WERI-Rb-1 (cell line): ENCODE measurements around the gene CDK17.

Experiments used
- DNase-seq: peaks from one replicate; pipeline ENCODE4 v3.0.0-alpha.2; 2020
- H3K27ac ChIP-seq: fragments of 250-450 bp; sonication (Bioruptor Pico); 2 replicates; pipeline ENCODE4 v1.5.1; 2020; ENCODE audit warnings: mild to moderate bottlenecking, moderate library complexity
- H3K27me3 ChIP-seq: fragments of 250-450 bp; sonication (Bioruptor Pico); 2 replicates; pipeline ENCODE4 v1.5.1; 2021; ENCODE audit warnings: mild to moderate bottlenecking, low read depth, moderate library complexity; ENCODE audit not compliant: insufficient read depth, severe bottlenecking
- H3K36me3 ChIP-seq: fragments of 250-450 bp; sonication (Bioruptor Pico); 2 replicates; pipeline ENCODE4 v1.5.1; 2020; ENCODE audit warnings: mild to moderate bottlenecking, moderate library complexity
- H3K4me3 ChIP-seq: 2 replicates; pipeline ENCODE4 v1.5.1; 2011; ENCODE audit warnings: low read depth, mild to moderate bottlenecking, control low read depth, low read length
- H3K9me3 ChIP-seq: fragments of 250-450 bp; sonication (Bioruptor Pico); 2 replicates; pipeline ENCODE4 v1.5.1; 2021; ENCODE audit warnings: mild to moderate bottlenecking, moderate library complexity; ENCODE audit not compliant: severe bottlenecking
- TF ChIP-seq, protein P1 (sequence below): IDR thresholded peaks from 2 replicates; pipeline ENCODE4 v1.5.1; 2011; ENCODE audit warnings: low read depth, mild to moderate bottlenecking, control low read depth, inconsistent platforms, low read length

CDK17 gene

DNA sequence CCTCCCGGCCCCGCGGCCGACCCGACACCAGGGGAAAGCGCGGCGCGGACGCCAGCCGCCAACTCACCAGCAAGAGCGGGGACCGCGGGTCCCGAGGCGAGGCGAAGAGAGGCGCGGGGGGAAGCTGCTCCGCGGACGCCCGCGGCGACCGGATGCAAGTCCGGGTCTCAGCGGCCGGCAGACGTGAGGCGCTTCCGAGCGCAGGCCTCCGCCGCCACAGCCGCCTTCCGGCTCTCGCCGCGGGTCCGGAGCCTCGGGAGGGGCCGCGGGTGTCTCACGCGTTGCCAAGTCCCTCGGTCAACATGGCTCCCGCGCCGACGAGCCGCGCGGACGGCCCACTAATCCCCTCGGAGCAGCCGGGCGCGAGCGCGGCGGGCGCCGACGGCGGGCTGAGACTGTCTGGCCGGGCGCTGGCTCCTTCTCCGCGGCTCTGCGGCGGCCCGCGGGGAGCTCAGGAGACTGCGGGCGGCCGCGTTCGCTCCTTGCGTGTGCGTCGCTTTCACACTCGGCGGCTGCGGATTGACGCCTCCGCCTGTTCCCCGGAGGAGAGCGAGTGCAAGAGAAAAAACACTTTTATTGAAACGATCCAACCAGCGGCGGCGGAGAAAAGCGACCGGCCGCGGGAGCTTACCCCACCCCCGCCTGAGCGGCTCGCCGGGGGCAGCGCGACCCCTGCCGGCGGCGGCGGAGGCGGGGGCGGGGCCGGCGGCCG lies at the start of gene CDK17:
TSS of gene CDK17 (minus strand) at position 521 of the 712 bp plus-strand sequence. CDS start 65,603 bp downstream, outside the sequence.
- Histone ChIP-seq H3K36me3 (peaks cover 5% of the 10 kb centered on the region; the same call in 1 of the 2 replicates), H3K9me3 (no peaks in the 10 kb centered on the region), H3K4me3 (peak within 1 kb of the TSS; percentile 69), H3K27me3 (no peaks in the 10 kb centered on the region), H3K27ac (peak within 1 kb of the TSS; percentile 95)
- TF ChIP-seq, protein P1, sequence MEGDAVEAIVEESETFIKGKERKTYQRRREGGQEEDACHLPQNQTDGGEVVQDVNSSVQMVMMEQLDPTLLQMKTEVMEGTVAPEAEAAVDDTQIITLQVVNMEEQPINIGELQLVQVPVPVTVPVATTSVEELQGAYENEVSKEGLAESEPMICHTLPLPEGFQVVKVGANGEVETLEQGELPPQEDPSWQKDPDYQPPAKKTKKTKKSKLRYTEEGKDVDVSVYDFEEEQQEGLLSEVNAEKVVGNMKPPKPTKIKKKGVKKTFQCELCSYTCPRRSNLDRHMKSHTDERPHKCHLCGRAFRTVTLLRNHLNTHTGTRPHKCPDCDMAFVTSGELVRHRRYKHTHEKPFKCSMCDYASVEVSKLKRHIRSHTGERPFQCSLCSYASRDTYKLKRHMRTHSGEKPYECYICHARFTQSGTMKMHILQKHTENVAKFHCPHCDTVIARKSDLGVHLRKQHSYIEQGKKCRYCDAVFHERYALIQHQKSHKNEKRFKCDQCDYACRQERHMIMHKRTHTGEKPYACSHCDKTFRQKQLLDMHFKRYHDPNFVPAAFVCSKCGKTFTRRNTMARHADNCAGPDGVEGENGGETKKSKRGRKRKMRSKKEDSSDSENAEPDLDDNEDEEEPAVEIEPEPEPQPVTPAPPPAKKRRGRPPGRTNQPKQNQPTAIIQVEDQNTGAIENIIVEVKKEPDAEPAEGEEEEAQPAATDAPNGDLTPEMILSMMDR = peak; percentile 49
- DNase-seq = peak; percentile 77

DNA sequence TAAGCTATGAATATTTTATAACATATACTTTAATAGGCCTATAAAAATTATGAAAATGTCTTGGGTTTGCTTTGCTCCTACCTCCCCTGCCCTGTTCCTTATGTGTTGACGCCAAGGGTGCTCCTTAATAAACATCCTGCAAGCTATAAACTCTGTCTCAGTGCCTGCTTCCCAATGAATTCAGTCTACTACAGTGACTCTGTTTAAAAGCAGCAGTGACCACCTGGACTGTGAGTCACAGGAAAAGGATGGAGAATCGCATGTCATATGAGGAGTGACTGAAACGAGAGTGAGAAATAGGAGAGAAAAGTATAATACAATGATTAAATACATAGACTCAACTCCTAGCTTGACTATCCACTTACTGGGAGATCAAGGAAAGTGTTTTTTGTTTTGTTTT lies 48.1 kb upstream of the CDK17 start:
- Histone ChIP-seq H3K4me3 (no peak overlapping the region), H3K27me3 (no peaks in the 10 kb centered on the region), H3K9me3 (no peaks in the 10 kb centered on the region), H3K27ac (no peak overlapping the region), H3K36me3 (no peaks in the 10 kb centered on the region)
- TF ChIP-seq, protein P1 = no peak
- DNase-seq = no peak

DNA sequence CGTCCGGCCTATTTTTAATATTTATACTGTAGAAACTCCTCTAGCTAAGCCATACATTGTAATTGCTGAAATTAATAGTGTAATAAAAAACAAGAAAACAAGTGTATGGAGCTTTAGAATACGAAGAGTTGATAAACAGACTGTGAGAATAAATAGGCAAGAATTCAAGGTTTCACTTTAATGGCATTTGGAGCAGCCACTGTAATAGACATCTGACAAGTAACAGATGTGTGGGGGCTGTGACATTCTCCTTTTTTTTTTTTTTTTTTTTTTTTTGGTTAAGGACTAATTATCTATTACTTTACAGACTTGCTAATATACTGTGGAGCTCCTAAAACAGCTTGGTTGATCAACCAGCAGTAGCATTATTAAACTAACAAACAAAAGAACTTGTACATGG lies 47.0 kb upstream of the CDK17 start:
- DNase-seq = no peak
- Histone ChIP-seq H3K27ac (no peak overlapping the region), H3K4me3 (no peak overlapping the region)

DNA sequence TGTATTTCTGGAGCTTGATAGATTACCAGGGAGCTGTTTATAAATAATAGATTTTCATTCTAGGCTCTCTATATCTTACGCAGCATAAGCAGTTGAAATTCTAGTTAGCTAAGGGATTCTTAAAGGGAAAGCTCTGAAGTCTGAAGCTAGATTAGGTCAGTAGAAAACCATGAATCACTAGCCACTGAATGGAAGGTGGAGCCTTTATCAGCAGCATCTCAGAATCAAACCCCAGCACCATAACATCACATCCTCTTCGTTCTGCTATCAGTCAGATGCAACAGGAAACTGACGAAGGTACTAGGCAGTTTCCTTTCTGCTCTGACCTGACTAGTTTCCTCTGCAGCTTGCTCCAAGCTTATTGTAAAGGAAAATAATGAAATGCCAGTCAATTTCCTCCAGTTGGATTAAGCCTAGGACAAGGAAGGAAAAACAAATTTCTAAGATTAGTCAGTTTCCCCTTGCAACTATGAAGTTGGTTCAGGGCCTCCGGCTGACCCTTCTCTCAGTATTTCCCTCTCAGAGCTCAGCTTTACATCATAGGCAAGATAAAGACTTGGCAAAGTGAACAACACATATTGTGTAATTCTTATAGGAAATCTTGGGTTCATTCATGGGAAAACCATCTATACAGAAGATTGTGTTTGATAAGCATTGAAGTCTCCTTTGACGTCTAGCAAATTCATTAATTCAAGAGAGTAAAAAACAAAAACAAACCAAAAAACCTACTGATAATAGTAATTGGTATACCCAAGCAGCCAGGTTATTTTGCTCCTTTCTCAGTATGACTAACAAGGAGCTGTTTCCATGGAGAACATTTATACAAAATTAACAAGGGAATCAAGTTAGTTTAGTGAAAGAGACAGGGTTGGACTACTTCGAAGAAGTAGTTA lies 45.7 kb upstream of the CDK17 start:
- TF ChIP-seq, protein P1 = no peak
- no peaks in the 10 kb centered on the region for H3K9me3 ChIP-seq
- no peak for DNase-seq
- no peaks in the 10 kb centered on the region for H3K27me3 ChIP-seq
- H3K36me3 ChIP-seq = no peaks in the 10 kb centered on the region
- no peak overlapping the region for H3K27ac ChIP-seq
- H3K4me3 ChIP-seq = no peak overlapping the region

More for the DNA sequence above, 47.0 kb upstream of the CDK17 start:
- TF ChIP-seq, protein P1 = no peak
- Histone ChIP-seq H3K36me3 (no peaks in the 10 kb centered on the region), H3K27me3 (no peaks in the 10 kb centered on the region), H3K9me3 (no peaks in the 10 kb centered on the region)

DNA sequence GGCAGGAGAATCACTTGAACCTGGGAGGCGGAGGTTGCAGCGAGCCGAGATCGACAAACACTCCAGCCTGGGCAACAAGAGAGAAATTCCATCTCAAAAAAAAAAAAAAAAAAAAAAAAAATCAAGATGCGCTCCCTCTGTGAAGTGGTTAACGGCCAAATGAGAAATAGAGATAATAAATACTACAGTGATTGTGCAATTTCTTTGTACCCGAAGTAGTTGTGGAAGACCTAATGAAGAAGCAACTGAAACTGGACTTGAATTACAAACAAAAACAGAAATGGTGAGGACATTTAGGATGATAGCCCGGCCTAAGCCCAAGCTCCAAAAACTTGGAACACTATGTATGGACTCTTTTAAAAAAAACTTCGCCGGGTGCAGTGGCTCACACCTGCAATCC lies 44.2 kb upstream of the CDK17 start:
- no peak for DNase-seq
- Histone ChIP-seq H3K36me3 (no peaks in the 10 kb centered on the region), H3K27ac (no peak overlapping the region), H3K9me3 (no peaks in the 10 kb centered on the region), H3K4me3 (no peak overlapping the region), H3K27me3 (no peaks in the 10 kb centered on the region)
- TF ChIP-seq, protein P1 = no peak
